HG02610 (cell line): ENCODE data around the gene ALOX5.
"Not testable (repeated sequence)": the region's sequence is repeated elsewhere in the genome, so short reads cannot be mapped to it uniquely, and the experiment has no call there.

Source experiments
- ATAC-seq: cut with Tn5 transposase; IDR thresholded peaks from one replicate; pipeline ENCODE4 v1.9.1; 2021; ENCODE audit warnings: mild to moderate bottlenecking, moderate library complexity; ENCODE audit not compliant: unreplicated experiment

ALOX5 gene

DNA sequence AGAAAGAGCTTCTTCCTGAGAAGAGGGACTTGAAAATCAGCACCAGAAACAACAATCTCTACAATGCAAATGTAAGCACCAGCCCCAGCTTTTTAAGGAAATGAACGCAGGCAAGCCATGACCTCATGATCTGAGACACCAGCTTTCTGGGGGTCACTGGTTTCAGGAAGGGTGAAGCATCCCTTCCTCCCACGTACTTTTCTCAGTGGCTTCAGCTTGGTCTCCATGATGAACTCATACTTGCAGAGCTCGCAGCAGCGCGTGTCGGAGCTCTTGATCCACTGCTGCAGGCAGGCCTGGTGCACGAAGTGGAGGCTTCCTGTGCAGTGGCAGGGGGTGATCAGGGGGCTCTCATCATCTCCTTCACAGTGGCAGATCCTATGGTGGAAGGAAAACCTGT, 87.0 kb downstream of the ALOX5 start:
- ATAC-seq: peak; percentile 71

DNA sequence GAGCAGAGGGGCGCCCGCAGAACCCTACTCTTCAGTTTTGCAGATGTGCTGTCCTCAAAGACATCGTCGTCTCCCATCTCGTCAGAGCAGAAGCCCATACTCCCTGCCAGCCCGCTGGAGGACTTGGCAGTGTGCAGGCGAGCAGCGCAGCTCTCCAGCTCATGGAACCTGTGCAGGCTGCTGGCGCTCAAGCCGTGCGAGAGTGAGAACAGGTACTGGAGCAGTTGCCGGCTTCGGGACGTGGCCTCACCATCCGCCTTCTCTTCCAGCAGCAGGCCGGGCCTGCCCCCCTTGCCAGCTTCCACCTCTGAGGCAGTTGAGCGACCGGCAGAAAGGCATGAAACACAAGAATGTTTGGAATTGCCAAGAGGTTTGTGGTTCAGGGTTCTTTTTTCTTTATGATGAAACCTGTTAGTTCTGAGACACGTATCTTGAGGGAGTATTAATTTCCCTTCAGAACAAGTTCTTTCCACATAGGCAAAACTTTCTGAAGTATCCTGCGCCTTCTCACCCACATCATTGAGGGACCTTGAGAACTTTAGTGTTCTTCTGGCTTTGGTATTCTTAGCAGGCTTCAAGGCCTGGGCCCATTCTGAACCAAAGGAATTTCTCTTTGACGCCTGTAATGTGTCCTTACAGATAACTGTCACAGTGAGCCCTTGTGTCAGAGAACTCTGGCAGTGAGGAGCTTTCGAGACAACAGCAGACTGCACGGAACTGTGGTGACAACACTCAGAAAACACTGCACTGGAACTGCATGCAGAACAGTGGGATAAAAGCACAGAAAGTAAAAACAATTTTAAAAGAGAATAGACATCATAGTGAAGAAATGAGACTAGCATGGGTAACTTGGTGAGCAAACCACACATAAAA, 89.5 kb downstream of the ALOX5 start:
- no peak for ATAC-seq

DNA sequence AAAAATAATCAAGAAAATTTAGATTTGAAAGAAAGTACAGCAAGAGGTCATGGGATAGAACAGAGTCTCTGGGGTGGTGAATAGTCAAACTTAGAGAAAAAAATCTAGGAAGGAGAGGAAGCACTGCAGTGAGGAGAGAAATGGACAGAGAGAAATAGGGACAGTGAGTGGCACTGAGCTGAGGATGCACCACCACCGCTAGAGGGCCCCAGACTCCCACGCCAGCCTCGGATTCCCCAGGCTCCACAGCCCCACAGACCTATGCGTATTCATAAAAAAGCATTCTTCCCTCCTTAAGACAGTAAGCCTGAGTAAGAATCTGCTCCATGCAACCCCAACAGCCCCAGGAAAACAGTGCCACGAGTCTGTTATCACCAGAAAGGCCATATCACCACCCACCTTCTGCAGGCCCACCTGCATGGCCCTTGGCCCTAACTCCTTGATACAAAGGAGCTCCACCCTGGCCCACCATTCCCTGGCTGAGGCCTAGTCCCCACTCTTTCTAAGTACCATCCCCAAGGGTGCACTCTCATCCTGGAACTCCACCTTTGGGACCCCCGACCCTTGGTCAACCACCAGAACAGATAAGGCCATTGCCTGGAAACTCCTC, 91.0 kb downstream of the ALOX5 start:
- ATAC-seq: peak; percentile 42

DNA sequence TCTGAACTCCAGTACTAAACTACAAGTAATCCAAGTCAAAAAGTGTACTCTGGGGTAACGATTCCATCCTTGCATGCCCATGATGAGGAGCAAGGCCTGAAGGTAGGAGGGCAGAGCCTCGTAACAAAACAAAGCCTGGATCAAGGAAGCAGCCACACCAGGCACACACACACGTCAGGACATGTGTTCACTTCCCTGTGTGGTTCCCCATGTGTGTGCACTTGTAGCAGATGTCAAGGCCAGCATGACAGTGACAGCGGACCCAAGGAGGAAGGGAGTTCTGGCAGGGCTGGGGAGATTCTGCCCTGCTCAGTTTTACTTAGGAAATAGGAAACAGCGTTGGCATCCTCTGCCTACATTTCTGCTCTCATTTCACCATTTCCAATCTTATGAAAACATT, 92.8 kb downstream of the ALOX5 start:
- no peak for ATAC-seq

DNA sequence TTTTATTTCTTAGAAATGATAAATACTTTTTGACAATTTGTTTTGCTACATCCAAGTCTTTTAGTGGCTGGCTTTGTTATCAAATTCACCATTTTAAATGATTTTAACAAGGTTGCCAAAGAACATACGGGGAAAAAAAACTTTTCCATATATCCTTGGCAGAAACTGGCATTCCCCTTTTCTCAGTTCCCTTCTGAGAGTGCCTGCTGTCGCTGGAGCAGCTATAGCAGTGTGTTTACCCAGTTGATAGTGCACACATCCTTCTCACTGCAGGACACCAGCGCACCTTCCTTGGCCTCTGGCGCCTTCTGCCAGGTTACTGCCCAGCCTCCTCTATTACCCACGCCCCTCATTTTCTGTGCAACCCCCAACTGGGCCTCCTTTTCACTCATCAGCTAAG, 94.1 kb downstream of the ALOX5 start:
- no peak for ATAC-seq

DNA sequence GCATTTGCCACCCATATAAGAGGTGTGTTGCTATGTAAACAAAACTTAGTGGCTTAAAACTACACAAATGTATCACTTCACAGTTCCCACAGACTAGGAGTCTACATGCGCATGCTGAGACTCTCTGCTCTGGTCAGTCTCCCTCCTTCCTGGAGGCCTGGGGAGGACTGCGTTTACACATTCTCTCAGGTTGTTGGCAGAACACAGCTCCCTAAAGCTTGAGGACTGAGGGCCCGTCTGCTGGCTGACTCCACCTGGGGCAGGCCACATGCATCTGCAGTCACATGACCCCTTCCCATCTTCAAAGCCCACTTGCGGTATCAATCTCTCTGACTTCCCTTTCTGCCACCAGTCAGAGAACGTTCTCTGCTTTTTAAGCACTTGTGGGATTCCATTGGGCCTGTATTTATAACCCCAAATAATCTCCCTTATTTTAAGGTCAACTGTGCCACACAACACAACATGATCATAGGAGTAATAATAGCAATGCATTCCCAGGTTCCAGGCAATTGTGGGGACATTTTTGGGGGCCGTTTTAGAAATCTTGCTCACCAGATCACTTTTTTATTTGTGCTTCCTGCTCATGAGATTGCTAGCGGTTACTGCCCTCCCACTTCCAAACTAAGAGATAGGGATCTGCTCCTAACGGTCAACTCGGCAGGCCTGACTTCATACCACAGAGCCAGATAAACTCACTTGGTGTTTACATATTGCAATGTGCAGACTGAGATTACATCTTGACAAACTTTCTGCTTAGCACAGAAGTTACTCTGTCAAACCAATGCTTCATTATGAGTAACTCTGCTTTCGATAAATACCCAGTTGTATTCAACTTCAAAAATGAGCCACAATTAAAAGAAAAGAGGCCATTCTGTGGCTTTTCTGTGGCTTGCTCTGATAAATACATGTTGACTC, 96.3 kb downstream of the ALOX5 start:
- peak; percentile 63 for ATAC-seq

DNA sequence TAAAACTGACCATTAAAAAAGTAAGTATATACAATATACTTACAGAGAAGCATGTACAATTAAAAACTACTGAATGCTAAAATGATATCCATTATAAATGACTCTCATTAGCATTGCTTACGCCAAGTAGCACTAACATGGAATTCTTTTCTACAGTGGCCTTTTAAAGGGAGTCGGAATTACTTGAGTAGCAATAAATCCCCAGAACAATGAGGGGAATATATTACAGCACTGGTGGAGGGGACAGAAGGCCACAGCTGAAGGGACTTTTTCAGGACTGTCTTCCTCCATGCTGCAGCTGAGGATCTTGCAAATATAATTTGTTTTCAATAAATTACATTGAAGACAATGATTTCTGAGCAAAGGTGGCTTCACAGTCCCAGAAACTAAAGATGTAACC, 97.0 kb downstream of the ALOX5 start:
- no peak for ATAC-seq

DNA sequence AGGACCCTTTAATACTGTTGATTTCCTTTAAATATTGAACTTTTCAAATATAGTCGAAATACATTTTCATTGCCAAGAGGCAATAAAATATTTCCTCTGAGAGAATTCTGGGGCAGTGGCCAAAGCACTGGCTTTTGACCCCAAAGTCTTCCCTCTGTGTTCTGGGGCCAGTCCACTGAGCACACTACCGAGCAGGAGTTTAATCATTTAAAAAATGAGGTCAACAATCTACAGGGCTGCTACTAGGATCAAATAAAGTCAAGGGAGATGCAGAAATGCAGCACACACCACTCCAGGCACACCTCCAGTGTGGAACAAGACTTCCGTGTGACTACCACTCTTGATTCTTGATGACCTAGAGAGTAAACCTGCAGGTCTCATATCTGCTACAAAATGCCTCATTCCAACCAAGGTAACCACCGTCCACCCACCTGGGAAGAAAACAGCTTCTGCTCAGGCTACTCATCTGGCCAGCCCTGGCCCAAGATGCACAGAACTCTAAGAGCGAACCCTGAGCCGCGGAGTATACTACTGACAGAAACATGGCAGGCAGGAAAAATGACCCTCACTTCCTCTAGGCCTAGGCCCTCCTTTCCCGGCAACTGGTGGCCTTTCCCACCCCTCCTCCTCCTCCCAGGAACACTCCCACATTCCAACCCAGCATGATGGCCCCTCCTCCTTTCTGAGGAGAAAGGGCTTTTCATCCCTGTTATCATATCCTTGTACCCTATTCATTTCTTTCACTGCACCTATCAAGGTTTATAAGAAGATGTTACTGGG, 97.7 kb downstream of the ALOX5 start:
- ATAC-seq: no peak

DNA sequence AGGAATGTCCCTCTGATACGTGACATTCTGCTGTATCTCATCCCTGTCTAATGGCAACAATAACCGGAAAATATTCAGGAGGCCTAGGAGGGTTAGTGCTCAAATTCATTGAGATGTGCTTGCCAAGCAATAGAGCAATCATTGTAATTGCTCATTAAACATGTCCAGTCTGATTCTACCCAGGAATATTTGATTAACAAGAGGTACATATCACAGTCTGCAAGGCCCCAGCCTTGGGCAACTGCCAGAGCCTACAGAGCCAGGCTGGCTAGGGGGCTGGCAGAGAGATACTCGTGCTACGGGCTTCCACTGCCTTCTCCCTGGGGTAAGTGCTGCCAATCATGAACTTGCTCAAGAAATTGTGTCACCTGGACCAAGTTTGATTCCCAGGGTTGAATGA, 99.1 kb downstream of the ALOX5 start:
- ATAC-seq: no peak

DNA sequence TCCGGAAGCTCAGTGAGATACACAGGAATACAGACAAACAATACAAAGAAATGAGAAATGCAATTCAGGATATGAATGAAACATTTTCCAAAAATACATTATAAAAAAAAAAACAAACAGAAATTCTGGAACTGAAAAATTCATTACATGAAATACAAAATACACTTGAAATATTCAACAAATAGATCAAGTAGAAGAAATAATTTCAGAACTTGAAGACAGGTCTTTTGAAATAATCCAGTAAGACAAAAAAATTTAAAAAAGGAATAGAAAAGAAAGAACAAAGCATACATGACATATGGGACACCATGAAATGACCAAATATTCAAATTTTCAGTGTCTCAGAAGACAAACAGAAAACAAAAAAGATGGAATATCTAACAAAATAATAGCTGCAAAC, 102.5 kb downstream of the ALOX5 start:
- no peak for ATAC-seq

DNA sequence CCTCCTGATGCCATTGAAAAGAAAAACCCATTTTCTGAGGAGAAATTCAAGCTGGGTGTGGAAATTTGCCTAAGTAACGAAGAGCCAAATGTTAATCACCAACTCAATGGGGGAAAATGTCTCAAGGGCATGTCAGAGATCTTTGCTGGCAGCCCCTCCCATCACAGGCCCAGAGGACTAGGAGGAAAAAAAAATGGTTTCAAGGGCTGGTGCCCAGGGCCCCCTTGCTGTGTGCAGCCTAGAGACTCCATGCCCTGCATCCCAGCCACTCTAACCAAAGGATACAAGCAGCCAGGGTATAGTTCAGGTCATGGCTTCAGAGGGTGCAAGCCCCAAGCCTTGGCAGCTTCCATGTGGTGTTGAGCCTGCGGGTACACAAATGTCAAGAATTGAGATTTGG, 106.3 kb downstream of the ALOX5 start:
- no peak for ATAC-seq

DNA sequence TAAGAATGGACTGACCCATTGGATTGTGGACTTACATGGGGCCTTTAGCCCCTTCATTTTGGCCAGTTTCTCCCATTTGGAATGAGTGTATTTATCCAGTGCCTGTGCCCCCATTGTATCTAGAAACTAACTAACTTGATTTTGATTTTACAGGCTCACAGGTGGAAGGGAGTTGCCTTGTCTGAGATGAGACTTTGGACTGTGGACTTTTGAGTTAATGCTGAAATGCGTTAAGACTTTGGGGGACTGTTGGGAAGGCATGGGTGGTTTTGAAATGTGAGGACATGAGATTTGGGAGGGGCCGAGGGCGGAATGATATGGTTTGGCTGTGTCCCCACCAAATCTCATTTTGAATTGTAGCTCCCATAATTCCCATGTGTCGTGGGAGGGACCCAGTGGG, 107.1 kb downstream of the ALOX5 start:
- ATAC-seq: not testable (repeated sequence)

DNA sequence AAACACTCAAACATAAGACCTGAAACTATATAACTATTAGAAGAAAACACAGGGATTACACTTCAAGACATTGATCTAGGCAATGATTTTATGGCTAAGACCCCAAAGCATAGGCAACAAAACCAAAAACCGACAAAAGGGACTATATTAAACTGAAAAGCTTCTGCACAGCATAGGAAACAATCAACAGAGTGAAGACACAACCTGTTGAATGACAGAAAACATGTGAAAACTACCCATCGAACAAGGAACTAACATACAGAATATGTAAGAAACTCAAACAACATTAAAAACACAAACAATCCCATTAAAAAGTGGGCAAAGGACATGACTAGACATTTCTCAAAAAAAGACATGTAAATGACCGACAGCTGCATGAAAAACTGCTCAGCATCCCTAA, 109.0 kb downstream of the ALOX5 start:
- ATAC-seq: no peak

DNA sequence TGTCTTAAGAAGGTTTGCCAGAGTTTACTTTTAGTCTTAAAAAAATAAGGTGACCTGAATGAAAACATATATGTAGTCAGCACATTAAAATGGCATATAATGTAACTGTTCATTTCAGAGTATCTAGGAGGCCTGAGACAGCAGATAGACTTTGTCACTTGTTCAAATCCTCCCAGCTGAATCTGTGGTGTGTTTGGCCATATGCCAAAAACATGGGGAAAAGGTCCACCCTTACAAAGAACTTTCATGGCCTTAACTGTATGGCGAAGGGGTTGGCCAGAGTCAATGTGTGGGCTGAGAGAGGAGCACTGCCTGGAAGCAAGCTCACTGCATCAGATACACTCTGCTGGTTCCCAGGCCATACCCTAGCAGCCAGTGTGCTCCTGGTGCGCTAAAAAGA, 113.7 kb downstream of the ALOX5 start:
- no peak for ATAC-seq

DNA sequence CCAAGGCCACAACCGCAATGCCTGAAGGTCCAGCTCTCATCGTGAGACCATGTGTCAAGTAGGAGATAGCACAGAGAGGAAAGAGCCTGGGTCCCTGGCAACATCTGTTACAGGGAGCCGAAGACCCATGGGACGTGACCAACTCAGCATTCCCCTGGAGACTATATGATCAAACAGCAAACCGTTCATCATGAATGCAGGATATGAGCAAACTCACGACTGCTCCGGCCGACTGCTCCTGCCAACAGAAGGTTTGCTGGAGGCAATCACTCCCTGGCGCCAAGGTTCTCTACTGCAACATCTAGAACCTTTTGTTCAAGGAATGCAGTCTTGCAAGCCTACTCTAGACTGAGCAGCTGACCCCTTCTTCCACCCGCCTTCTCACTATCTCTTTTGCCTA, 114.3 kb downstream of the ALOX5 start:
- ATAC-seq: peak; percentile 73

DNA sequence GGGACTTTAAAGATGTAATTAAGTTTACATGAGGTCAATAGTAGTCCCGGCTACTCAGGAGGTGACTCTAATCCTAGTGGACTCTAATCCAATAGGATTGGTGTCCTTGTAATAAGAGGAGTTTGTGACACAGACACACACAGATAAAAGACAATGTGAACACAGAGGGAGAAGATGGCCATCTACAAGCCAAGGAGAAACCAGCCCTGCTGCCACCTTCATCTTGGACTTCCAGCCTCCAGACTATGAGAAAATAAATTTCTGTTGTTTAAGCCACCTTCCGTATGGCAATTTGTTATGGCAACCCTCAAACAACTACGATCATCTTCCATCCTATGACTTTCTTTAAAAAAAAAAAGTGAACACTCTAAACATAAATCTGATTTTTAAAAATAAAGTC, 116.3 kb downstream of the ALOX5 start:
- ATAC-seq: no peak

DNA sequence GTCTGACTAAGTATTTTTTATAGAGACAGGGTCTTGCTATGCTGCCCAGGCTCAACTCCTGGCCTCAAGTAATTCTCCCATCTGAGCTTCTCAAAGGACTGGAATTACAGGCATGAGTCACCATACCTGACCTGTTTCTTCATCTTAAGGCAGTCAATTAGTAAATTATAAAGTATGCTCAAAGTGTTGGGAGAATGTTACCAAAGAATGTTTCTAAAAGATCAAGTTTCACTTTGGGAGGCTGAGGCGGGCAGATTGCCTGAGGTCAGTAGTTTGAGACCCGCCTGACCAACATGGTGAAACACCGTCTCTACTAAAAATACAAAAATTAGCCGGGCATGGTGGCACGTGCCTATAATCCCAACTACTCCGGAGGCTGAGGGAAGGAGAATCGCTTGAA, 117.0 kb downstream of the ALOX5 start:
- no peak for ATAC-seq
